Right atrium auricular region (tissue), 2 donors: ENCODE results near the gene AP2M1. TPM values are rescaled to one million over a fixed set of nuclear protein-coding genes. Genes with fewer than 3 reads are reported as not detected.

Experiments used
- DNase-seq: peaks from one replicate; pipeline ENCODE4 v3.0.0-alpha.2; 2019; ENCODE audit warnings: low spot score
- H3K27ac ChIP-seq, 2 donors: fragments of 200-600 bp; sonication (generic); 1 replicate in 1 of 2; 2 replicates in 1 of 2; pipeline ENCODE4 v1.5.1; 2016 to 2019
- H3K27me3 ChIP-seq, 2 donors: fragments of 200-600 bp; sonication (generic); one replicate each; pipeline versions ENCODE4 v1.5.1 to v1.6.0; 2017 to 2019
- H3K36me3 ChIP-seq: fragments of 200-600 bp; sonication (generic); one replicate; pipeline ENCODE4 v1.5.1; 2016
- H3K4me1 ChIP-seq, 2 donors: fragments of 200-600 bp; sonication (generic); one replicate each; pipeline versions ENCODE4 v1.5.1 to v1.6.0; 2017 to 2019
- H3K4me3 ChIP-seq, 2 donors: fragments of 200-600 bp; sonication (generic); 1 replicate in 1 of 2; 2 replicates in 1 of 2; pipeline ENCODE4 v1.5.1; 2017 to 2019; ENCODE audit warnings: mild to moderate bottlenecking in 1 of 2, moderate library complexity in 1 of 2
- H3K9me3 ChIP-seq, 2 donors: fragments of 200-600 bp; sonication (generic); one replicate each; pipeline ENCODE4 v1.5.1; 2019
- total RNA-seq, 2 donors: library from RNA; depleted of rRNA; stranded (reverse); fragments of >200 nt; gene quantifications; one replicate each; pipeline ENCODE4 v1.1.0, GENCODE V29; 2016
- TF ChIP-seq, protein P1 (sequence below), 2 donors: fragments of 200-600 bp; sonication (generic); IDR thresholded peaks; one replicate each; pipeline ENCODE4 v1.5.1; 2019; ENCODE audit warnings: antibody characterized with exemption in 2 of 2

Gene AP2M1
- total RNA-seq, 2 donors from 2014 or later, result 183 to 235 TPM

DNA sequence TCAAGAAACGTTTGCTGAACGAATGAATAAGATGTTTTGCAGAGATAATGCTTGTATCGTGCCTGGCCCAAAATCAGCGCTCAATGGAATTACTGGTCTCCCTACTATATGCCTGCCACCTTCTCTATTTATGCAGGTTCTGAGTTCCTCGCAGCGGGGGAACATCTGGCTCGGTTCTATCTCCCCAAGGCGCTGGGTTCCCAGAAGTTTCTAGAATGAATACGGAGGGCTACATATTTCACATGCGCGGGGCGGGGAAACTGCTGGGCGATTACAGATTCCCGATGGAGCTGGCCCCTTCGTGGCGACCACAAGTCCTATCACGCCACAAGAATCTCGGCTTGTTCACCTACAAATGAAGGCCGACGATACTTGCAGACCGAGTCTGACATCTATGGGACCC is 39.9 kb upstream of the AP2M1 start:
- Histone ChIP-seq H3K27ac (peak overlapping the region; percentile 88 to 93), H3K36me3 (peaks cover 20% of the 10 kb centered on the region), H3K27me3 (no peaks in the 10 kb centered on the region), H3K4me1 (peaks cover 0 to 24% of the 10 kb centered on the region in 2 donors), H3K4me3 (peak overlapping the region; percentile 87 to 92), H3K9me3 (no peaks in the 10 kb centered on the region)
- TF ChIP-seq, protein P1, sequence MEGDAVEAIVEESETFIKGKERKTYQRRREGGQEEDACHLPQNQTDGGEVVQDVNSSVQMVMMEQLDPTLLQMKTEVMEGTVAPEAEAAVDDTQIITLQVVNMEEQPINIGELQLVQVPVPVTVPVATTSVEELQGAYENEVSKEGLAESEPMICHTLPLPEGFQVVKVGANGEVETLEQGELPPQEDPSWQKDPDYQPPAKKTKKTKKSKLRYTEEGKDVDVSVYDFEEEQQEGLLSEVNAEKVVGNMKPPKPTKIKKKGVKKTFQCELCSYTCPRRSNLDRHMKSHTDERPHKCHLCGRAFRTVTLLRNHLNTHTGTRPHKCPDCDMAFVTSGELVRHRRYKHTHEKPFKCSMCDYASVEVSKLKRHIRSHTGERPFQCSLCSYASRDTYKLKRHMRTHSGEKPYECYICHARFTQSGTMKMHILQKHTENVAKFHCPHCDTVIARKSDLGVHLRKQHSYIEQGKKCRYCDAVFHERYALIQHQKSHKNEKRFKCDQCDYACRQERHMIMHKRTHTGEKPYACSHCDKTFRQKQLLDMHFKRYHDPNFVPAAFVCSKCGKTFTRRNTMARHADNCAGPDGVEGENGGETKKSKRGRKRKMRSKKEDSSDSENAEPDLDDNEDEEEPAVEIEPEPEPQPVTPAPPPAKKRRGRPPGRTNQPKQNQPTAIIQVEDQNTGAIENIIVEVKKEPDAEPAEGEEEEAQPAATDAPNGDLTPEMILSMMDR (IDR thresholded peaks at IDR 0.05), result no peak
- no peak for DNase-seq

DNA sequence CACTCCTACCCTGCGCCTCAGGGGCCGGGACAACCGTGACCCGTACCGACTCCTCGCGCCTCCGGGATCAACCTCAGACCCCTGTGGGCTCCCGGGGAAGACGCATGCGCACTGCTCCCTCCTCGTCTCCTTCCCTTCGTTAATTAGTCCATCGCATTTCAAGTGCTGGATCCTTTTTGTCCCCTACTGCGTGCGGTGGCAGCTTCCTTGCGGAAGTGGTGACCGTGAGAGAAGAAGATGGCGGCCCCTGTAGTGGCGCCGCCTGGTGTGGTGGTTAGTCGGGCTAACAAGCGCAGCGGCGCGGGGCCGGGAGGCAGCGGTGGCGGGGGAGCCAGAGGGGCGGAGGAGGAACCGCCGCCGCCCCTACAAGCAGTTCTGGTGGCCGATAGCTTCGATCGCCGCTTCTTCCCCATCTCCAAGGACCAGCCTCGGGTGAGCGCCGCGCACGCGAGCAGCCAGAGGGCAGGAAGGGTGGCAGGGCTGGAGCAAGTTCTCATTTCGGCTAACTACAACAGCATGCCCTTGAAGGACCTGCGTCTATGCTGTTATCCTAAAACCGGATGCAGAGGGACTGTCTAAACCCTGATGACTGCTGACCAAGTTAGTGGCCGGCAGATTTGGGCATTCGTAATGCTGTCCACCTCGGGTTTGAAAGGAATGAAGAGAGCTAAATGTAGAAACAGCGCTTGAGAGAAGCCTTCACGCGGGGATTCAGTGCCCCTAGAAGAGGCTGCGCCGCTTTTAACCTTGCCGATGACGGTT is 39.3 kb upstream of the AP2M1 start, which contains the start of gene EIF2B5:
EIF2B5 (plus strand) TSS at position 210 of the 762 bp plus-strand sequence; CDS start at position 238, 28 bp downstream.
- Histone ChIP-seq H3K27me3 (no peaks in the 10 kb centered on the region), H3K9me3 (no peaks in the 10 kb centered on the region), H3K4me3 (peak within 1 kb of the TSS; percentile 87 to 92), H3K4me1 (peaks cover 0 to 24% of the 10 kb centered on the region in 2 donors), H3K36me3 (peaks cover 26% of the 10 kb centered on the region), H3K27ac (peak within 1 kb of the TSS; percentile 88 to 93)
- DNase-seq, result peak; percentile 93
- TF ChIP-seq, protein P1 (IDR thresholded peaks at IDR 0.05), result peak; percentile 23 to 75

DNA sequence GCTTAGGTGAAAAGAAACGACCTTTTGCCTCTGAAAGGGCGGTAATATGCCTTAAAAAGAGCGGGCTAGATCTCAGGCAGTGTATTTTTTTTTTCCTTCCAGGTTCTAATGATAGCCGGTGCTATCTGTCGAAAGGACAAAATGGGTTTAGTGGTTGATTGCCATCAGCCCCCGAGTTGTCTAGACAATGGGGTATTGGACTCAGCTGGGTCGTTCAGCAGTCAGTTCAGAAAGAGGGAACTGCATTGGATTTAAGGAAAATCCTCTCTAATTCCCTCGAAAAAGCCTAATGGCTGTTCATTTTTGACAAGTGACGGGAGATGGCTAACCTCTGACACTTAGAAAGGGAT is 38.8 kb upstream of the AP2M1 start:
- Histone ChIP-seq H3K36me3 (peaks cover 32% of the 10 kb centered on the region), H3K27me3 (no peaks in the 10 kb centered on the region), H3K27ac (peak overlapping the region; percentile 88 to 93), H3K4me1 (peaks cover 0 to 24% of the 10 kb centered on the region in 2 donors), H3K4me3 (peak overlapping the region; percentile 87 to 92), H3K9me3 (no peaks in the 10 kb centered on the region)
- DNase-seq, result no peak
- TF ChIP-seq, protein P1 (IDR thresholded peaks at IDR 0.05), result no peak

DNA sequence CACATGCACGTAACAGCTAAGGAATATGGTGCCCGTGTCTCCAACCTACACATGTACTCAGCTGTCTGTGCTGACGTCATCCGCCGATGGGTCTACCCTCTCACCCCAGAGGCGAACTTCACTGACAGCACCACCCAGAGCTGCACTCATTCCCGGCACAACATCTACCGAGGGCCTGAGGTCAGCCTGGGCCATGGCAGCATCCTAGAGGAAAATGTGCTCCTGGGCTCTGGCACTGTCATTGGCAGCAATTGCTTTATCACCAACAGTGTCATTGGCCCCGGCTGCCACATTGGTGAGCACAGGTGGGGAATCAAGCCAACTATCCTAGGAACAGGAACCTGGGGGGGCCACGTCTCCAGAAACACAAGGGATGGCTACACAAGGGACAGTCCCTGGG is 34.2 kb upstream of the AP2M1 start:
- Histone ChIP-seq H3K27me3 (no peaks in the 10 kb centered on the region), H3K27ac (no peak overlapping the region), H3K4me1 (peaks cover 0 to 19% of the 10 kb centered on the region in 2 donors), H3K4me3 (no peak overlapping the region), H3K36me3 (peaks cover 77% of the 10 kb centered on the region), H3K9me3 (no peaks in the 10 kb centered on the region)
- TF ChIP-seq, protein P1 (IDR thresholded peaks at IDR 0.05), result no peak
- no peak for DNase-seq

DNA sequence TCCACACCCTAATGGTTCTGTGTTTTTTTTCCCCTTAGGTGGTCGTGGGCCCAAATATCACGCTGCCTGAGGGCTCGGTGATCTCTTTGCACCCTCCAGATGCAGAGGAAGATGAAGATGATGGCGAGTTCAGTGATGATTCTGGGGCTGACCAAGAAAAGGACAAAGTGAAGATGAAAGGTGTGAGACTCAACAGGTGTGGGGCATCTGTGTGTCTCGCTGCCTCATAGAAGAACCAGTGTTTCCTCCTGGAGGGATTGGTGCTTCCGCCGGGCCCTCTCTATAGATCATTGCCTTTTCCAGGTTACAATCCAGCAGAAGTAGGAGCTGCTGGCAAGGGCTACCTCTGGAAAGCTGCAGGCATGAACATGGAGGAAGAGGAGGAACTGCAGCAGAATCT is 32.5 kb upstream of the AP2M1 start:
- Histone ChIP-seq H3K27me3 (no peaks in the 10 kb centered on the region), H3K9me3 (no peaks in the 10 kb centered on the region), H3K4me3 (no peak overlapping the region), H3K36me3 (peaks cover 89% of the 10 kb centered on the region), H3K4me1 (peaks cover 0 to 3% of the 10 kb centered on the region in 2 donors), H3K27ac (no peak overlapping the region)
- TF ChIP-seq, protein P1 (IDR thresholded peaks at IDR 0.05), result no peak
- no peak for DNase-seq
